Transverse colon (tissue), 4 donors: ENCODE results near the gene CLIC5. TPM values are rescaled to one million over a fixed set of nuclear protein-coding genes. Genes with fewer than 3 reads are reported as not detected.

Experiments used
- DNase-seq: peaks from one replicate; pipeline ENCODE4 v3.0.0-alpha.2; 2019
- H3K27ac ChIP-seq, 4 donors: fragments of 200-600 bp; sonication (generic); 2 replicates each; pipeline ENCODE4 v1.5.1; 2016 to 2018; ENCODE audit warnings: inconsistent platforms in 4 of 4
- H3K27me3 ChIP-seq: fragments of 200-600 bp; sonication (generic); 2 replicates; pipeline ENCODE4 v1.5.1; 2017; ENCODE audit warnings: inconsistent platforms
- H3K36me3 ChIP-seq, 4 donors: fragments of 200-600 bp; sonication (generic); 2 replicates each; pipeline ENCODE4 v1.5.1; 2017 to 2019; ENCODE audit warnings: inconsistent platforms in 4 of 4
- H3K4me1 ChIP-seq, 4 donors: fragments of 200-600 bp; sonication (generic); 2 replicates each; pipeline ENCODE4 v1.5.1; 2017 to 2020; ENCODE audit warnings: inconsistent platforms in 4 of 4
- H3K4me3 ChIP-seq, 4 donors: fragments of 200-600 bp; sonication (generic); 1 replicate in 1 of 4; 2 replicates in 3 of 4; pipeline versions ENCODE4 v1.5.1 to v1.6.1; 2017 to 2019; ENCODE audit warnings: inconsistent platforms in 4 of 4
- H3K9me3 ChIP-seq, 2 donors: fragments of 200-600 bp; sonication (generic); 2 replicates each; pipeline ENCODE4 v1.5.1; 2017 to 2019; ENCODE audit warnings: inconsistent platforms in 2 of 2
- CTCF ChIP-seq, 5 experiments: fragments of 200-600 bp in 3 of 5; fragments of 450-650 bp in 2 of 5; sonication (generic) in 3 of 5; IDR thresholded peaks; 1 replicate in 2 of 5; 2 replicates in 3 of 5; pipeline ENCODE4 v1.5.1; 2016 to 2017; ENCODE audit warnings: antibody characterized with exemption in 5 of 5, inconsistent platforms in 3 of 5, mild to moderate bottlenecking in 2 of 5, moderate library complexity in 1 of 5
- EP300 ChIP-seq: sonication (generic); formaldehyde crosslinking; IDR thresholded peaks from one replicate; pipeline ENCODE4 v1.6.1; 2017; ENCODE audit warnings: antibody characterized with exemption, low read depth
- POLR2A ChIP-seq: fragments of 450-650 bp; IDR thresholded peaks from one replicate; pipeline ENCODE4 v1.6.1; 2016; ENCODE audit warnings: antibody characterized with exemption, mild to moderate bottlenecking, moderate library complexity
- POLR2AphosphoS5 ChIP-seq, 3 donors: sonication (generic); formaldehyde crosslinking; IDR thresholded peaks; one replicate each; pipeline ENCODE4 v1.6.1; 2016; ENCODE audit warnings: antibody characterized with exemption in 3 of 3
- WGBS, 2 donors: methylation state at CpG; one replicate each; pipeline ENCODE4 v1.1.5; 2018; ENCODE audit warnings: low coverage in 1 of 2; 5-methylcytosine and 5-hydroxymethylcytosine counted together
- in situ Hi-C, 4 donors: fragments of 200-750 bp; cut with MboI; loops; one replicate each; pipeline versions ENCODE4 v1.15.0 to v1.15.1; 2017; ENCODE audit warnings: low sequenced_read_pairs in 3 of 4, low pct_ligation_motif_present in 1 of 4, low pct_unique_long_range_greater_than_20kb in 1 of 4
- intact Hi-C: fragments of 100-400 bp; cut with DNase I; formaldehyde crosslinking; loops from one replicate; pipeline ENCODE4 v1.15.1; 2023; ENCODE audit warnings: low total_unique reads
- total RNA-seq, 4 donors: library from RNA; depleted of rRNA; stranded (reverse); fragments of >200 nt; gene quantifications; one replicate each; pipeline ENCODE4 v1.1.0, GENCODE V29; 2016

The CLIC5 gene
- total RNA-seq, 4 donors from 2014 or later = 5.0 to 222 (median 149) TPM

- Histone ChIP-seq H3K9me3 (no peaks in the 10 kb centered on the region), H3K27me3 (no peaks in the 10 kb centered on the region), H3K27ac (no peak overlapping the region), H3K36me3 (no peaks in the 10 kb centered on the region), H3K4me3 (no peak overlapping the region), H3K4me1 (peaks cover 0 to 5% (median 0%) of the 10 kb centered on the region in 4 donors)
- no peak for TF ChIP-seq EP300
- no peak for TF ChIP-seq CTCF (IDR thresholded peaks at IDR 0.05)
- TF ChIP-seq POLR2AphosphoS5 (IDR thresholded peaks at IDR 0.05) = no peak
- TF ChIP-seq POLR2A = no peak
- WGBS, 2 donors = 97 to 100% methylated on average over 7 of the region's 7 CpGs
- intact Hi-C loops = no loop called here
- DNase-seq = no peak
- in situ Hi-C loops = no loop called here
Observed at GRCh38 chr6:46040288-46040687, 24.6 kb upstream of the CLIC5 start.

GRCh38 chr6:46039646-46040045 lies 24.0 kb upstream of the CLIC5 start:
- no peaks in the 10 kb centered on the region for H3K9me3 ChIP-seq
- no peaks in the 10 kb centered on the region for H3K36me3 ChIP-seq
- no peak overlapping the region for H3K27ac ChIP-seq
- TF ChIP-seq EP300 (no peak), POLR2AphosphoS5 (IDR thresholded peaks at IDR 0.05) (no peak), CTCF (IDR thresholded peaks at IDR 0.05) (no peak), POLR2A (no peak)
- no peaks in the 10 kb centered on the region for H3K27me3 ChIP-seq
- intact Hi-C loops (no loop called here), in situ Hi-C loops (no loop called here)
- no peak overlapping the region for H3K4me3 ChIP-seq
- H3K4me1 ChIP-seq = peaks cover 0 to 8% (median 0%) of the 10 kb centered on the region in 4 donors
- no peak for DNase-seq

GRCh38 chr6:46036911-46037310 lies 21.3 kb upstream of the CLIC5 start:
- 88 to 93% methylated on average over 1 of the region's 1 CpG for WGBS, 2 donors
- intact Hi-C loops = no loop called here
- DNase-seq = no peak
- Histone ChIP-seq H3K27me3 (no peaks in the 10 kb centered on the region), H3K4me3 (no peak overlapping the region), H3K36me3 (no peaks in the 10 kb centered on the region), H3K4me1 (peaks cover 0 to 8% (median 0%) of the 10 kb centered on the region in 4 donors), H3K27ac (no peak overlapping the region), H3K9me3 (no peaks in the 10 kb centered on the region)
- no peak for TF ChIP-seq POLR2A
- TF ChIP-seq EP300 = no peak
- TF ChIP-seq POLR2AphosphoS5 (IDR thresholded peaks at IDR 0.05) = no peak
- TF ChIP-seq CTCF (IDR thresholded peaks at IDR 0.05) = no peak
- in situ Hi-C loops = no loop called here

- TF ChIP-seq POLR2A (no peak), EP300 (no peak), POLR2AphosphoS5 (IDR thresholded peaks at IDR 0.05) (no peak), CTCF (IDR thresholded peaks at IDR 0.05) (no peak)
- Histone ChIP-seq H3K4me3 (no peak overlapping the region), H3K4me1 (peaks cover 0 to 8% (median 0%) of the 10 kb centered on the region in 4 donors), H3K27me3 (no peaks in the 10 kb centered on the region), H3K36me3 (no peaks in the 10 kb centered on the region), H3K9me3 (no peaks in the 10 kb centered on the region), H3K27ac (no peak overlapping the region)
- in situ Hi-C loops = no loop called here
- no peak for DNase-seq
- 14 to 56% methylated on average over 1 of the region's 1 CpG for WGBS, 2 donors
- intact Hi-C loops = no loop called here
Observed at GRCh38 chr6:46035242-46035641, 19.6 kb upstream of the CLIC5 start.
